HuH-7.5 (cell line): ENCODE measurements around the gene PLAC1.

Experiments
- DNase-seq: peaks from one replicate; pipeline ENCODE4 v3.0.0; 2011; ENCODE audit warnings: low spot score

Gene PLAC1

DNA sequence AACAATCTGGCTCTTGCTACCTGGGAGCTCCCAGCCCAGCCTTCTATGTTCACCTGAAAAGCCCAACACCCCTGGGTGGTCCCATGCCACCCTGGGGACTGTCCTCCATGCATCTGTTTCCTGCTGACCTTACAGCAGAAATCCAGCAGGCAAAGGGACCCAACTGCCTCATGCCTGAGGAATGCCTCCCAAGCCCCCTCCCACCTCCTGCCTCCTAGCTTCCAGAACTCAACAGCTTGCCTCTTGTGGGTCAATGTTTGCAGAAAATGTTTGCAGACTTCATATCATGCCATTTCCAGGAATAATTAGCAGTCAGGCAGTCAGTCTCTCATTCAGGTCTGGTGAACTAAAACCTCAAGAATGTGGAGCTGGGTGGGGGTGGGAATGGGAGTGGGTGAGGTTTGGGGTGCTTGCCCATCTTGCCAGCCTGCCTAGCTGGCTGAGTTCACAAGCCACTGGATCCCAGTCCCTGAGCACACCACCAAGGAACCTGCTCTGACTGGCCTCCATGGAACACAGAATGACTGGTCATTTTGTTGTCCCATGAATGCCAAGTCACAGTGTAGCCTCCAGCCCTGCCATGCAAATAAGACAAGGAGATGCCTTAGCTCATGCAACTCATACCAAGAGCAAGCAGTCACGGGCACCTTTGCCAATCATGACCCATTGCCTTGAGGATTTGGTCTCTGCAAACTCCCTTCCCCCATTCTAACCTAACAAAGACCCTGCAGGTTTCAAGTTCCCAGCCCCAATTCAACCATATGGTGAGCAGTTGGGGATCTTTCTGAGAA is 12.1 kb upstream of the PLAC1 start:
- DNase-seq = no peak

DNA sequence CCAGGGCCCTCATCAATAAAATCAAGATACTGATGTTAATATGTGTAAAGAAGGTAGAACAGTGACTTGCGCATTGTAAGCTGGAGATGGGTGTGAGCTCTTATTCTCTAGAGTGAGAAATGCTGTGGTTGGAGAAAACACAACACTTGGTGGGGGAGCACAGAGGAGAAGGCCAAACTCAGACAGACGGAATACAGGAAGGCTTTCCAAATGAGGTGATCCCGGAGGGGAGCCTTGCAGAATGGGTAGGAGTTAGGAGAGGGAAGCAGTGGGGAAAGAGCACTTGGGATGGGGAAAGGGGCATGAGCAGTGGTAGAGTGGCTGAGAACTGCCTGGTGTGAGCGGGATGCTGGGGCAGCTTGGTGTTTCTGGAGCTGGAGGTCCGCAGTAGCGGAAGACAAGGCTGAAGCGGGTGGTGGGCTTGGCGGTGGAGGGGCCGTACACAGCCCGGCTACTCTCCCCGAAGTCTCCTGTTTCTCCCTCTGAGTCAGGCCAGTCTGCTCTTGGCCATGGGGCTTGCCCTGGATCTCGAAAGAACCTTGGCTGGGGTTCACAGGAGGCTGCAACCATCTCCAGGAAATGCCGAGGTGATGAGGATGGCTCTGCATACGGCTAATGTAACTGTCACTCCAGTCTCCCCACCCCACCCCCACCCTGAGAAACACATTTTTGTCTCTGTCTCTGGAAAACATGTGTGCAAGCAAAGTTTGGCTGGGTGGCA is 11.3 kb upstream of the PLAC1 start:
- DNase-seq = no peak

- DNase-seq = no peak
These were observed 5.9 kb upstream of the PLAC1 start for GRCh38 chrX:134664202-134664601.

DNA sequence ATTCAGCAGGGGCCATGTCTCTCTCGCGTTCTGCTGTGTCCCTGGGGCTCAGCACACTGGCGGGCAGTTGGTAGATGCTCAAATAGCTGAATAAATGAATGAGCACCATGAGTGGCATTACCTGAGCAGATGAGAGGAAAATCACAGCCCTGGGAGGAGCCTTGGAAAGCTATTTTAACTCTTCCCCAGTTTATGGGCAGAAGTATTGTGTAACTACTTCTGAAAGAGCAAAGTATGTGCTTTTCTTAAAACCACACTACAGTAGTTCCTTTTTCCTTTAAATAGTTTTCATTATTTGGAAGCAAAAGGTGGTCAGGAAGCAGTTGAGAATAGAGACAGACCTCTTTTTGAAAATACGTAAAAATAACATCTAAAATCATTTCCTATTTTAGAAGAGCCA is 3.0 kb upstream of the PLAC1 start:
- DNase-seq = no peak

DNA sequence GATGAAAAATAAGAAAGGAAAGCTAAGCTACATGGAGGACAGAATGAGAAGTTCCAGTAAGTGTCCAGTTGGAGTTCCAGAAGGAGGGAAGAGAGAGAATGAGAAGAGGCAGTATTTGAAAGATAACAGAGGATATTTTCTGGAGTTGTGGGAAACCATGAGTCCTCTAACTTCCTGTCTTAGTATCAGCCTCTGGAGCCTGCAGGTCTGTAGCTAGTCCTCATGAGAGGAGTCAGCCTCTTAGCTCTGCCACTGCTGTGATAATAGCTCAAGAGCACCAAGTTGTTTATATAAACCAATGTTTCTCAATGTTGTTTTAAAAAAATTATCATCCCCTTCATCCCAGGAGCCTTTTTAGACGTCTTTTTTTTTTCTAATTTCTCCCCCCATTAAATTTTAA is 2.4 kb upstream of the PLAC1 start:
- no peak for DNase-seq

GRCh38 chrX:134659761-134660160 is 1.5 kb upstream of the PLAC1 start:
- no peak for DNase-seq

- no peak for DNase-seq
These were observed 421 bp upstream of the PLAC1 start for GRCh38 chrX:134658760-134659023.

GRCh38 chrX:134654398-134655012 is 3.8 kb downstream of the PLAC1 start:
- no peak for DNase-seq

- no peak for DNase-seq
These were observed 4.4 kb downstream of the PLAC1 start for GRCh38 chrX:134653835-134654234.

DNA sequence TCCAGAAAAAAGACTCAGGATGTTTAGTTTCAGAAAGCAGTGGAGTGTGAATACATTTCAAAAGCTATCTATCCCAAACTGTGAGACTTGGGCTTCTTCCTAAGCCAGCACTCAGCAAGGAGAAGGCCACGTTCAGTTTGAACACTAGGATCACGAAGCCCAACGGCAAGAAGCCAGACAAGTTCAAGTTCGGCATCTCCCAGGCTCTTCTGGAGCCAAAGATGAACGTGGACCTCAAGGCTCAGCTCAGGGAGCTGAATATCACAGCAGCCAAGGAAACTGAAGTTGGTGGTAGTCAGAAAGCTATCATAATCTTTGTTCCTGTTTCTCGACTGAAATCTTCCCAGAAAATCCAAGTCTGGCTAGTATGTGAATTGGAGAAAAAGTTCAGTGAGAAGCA is 7.6 kb downstream of the PLAC1 start:
- DNase-seq = no peak

GRCh38 chrX:134649770-134650169 is 8.5 kb downstream of the PLAC1 start:
- no peak for DNase-seq

- DNase-seq = no peak
These were observed 10.8 kb downstream of the PLAC1 start for GRCh38 chrX:134647477-134647877.

DNA sequence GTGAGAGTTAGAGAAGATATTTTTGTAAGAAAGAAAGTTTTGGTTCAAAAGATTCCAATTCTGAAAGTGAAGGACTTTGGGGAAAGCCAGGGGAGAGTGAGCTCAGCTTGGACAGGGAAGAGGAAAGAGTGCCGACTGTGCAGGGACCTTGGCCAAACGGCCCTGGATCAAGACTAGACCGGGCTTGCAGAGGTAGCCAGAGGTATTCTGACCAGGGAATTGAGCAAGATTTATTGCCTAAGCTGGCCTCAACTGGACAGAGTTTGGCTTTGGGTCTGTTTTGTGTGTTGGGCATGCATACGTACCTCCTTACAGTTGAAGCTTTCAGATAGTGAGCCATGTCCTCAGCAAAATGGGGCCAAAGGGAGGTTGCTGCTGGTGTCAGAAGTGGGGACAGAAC is 11.6 kb downstream of the PLAC1 start:
- DNase-seq = no peak

GRCh38 chrX:134645936-134646543 is 12.2 kb downstream of the PLAC1 start:
- DNase-seq = no peak

DNA sequence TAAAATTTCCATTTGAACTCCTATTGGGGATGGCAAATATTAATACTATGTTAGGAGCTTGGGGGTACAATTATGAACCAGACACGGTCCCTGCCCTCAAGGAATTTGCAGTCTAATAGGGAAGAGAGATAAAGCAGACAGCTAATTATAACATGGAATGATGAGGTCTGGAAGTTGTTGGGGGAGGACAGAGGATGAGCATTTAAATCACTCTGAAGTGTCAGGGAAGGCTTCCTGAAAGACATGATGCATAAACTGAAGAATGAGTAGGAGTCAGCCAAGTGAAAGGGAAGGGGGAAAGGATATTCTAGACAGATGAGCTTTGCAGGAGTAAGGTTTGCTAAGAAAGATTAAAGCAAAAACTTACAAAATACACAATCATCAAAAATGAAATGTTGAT is 15.9 kb downstream of the PLAC1 start:
- DNase-seq = no peak

DNA sequence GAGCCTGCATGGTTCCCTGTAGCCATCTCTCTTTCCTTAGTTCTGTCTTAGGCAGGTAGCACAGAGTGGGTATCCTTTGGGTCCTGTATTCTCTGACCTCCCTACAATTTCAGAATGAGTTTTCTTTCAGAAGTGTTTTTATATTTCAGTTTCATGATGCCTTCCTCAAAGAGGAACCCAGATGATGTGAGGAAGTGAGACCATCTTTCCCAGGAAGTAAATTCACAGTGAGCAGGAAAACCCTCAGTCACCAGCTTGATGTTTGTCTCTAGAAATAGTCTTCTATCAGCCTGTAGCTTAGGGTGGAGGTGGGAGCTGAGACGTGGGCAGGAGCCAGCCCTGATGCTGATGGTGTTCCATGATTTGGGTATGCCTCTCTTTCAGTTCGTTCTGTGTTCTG is 16.9 kb downstream of the PLAC1 start:
- no peak for DNase-seq

- no peak for DNase-seq
These were observed 17.4 kb downstream of the PLAC1 start for GRCh38 chrX:134640914-134641313.

DNA sequence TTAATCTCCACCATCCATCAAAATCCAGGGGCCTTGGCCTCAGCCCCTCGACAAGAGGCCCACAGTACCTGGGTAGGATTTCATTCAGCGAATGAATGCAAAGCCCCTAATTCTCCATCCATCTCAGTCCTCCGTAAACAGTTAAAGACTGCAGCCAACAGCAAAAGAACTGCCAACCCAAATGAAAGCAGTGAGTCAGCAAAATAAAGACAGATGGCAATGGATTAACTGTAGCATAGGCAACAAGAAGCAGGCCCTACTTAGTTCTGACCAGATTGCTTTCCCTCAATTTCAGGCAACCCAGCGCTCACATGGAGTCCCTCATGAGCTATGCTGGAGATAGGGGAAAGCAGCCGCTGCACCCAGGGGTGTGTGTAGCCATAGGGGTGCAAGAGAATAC is 21.4 kb downstream of the PLAC1 start:
- no peak for DNase-seq

DNA sequence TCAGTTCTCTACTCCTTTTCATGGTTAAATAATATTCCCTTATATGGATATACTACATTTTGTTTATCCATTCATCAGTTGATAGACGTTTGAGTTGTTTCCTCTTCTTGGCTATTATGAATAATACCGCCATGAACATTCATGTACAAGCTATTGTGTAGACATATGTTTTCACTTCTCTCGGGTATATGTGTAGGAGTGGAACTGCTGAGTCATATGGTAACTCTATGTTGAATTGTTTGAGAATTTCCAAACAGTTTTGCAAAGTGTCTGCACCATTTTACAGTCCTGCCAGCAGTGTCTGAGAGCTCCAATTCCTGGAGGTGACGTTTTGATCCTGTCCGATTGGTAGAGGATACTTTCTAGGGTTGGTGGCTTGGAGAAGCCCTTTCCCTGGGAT is 23.6 kb downstream of the PLAC1 start:
- no peak for DNase-seq

DNA sequence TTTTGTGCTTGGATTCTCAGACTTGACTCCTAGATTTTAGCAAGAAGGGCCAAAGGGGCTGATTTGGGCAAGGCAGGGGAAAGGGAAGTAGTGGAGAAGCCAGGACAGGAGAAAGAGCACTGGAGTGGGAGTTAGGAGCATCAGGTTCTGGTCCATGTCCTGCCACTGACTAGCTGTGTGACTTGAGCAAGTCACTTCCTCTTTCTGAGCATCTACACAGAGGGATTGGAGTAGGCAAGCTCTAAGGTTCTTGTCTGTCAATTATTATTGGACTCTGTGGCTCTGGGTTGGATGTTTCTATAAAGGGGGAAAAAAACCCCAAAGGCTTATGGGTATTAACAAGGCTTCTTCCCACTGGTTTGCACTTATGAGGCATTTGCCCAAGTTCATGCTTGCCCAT is 24.4 kb downstream of the PLAC1 start:
- no peak for DNase-seq

DNA sequence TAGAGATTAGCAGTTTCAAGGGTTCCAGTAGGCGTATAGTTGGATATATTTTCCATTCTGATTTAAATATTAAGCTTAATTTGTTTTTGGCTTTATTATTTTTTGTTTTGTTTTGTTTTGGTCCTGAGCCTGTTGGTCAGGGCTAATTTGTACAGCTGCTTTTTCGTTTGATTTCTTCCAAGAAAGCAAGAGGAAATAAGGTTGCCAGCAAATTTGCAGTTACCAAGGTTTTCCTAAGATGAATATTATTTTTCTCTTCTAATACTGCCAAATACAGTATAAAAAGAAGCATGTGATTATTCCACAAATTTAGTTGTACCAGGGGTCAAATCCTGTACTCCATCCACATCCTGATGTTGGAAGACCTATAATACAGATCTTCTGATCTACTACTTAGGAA is 24.9 kb downstream of the PLAC1 start:
- no peak for DNase-seq

DNA sequence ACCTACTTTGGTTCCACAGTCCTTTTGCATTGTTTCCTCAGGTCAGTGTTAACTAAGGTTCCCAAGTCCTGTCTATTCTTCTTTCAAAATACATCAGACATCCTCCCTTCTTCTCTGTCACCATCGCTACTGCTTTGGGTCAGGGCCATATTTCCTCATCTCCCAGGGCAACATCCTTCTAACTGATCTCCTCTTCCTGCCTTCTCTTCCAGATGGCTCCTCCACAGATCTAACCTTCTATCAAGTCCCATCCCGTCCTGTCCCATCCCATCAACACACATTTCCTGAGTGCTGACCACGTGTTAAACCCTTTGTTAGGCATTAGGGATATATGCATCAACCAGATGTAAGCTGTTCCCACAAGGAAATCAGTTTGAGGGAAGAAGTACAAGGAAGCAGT is 25.9 kb downstream of the PLAC1 start:
- DNase-seq = no peak
